ENCODE measurements around the gene SPRED1.

DNA sequence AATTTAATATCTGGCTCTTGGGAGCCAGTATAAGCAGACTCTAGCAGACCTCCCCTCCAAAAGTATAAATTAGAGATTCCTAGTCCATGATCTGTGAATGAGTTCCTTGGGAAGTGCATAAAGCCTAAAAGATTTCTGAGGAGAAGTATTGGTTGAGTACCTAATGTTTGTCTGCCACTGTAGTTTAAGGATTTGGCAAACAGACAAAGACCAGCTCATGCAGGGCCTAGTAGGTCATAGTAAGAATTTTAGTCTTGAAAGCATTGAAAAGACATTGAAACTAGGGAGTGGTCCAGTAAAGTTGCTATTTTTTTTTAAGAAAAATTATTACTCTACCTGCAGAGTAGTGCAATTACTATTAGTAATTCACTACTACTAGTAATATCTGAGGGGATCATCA lies 67.5 kb downstream of the SPRED1 start:
- TF ChIP-seq MZF1 (tag by site-specific recombination; IDR thresholded peaks at IDR 0.05; ENCODE audit: borderline replicate concordance) = no peak
- no peak for TF ChIP-seq EGR2 (tag by site-specific recombination; IDR thresholded peaks at IDR 0.05; ENCODE audit: low read depth)
- TF ChIP-seq, protein P1, sequence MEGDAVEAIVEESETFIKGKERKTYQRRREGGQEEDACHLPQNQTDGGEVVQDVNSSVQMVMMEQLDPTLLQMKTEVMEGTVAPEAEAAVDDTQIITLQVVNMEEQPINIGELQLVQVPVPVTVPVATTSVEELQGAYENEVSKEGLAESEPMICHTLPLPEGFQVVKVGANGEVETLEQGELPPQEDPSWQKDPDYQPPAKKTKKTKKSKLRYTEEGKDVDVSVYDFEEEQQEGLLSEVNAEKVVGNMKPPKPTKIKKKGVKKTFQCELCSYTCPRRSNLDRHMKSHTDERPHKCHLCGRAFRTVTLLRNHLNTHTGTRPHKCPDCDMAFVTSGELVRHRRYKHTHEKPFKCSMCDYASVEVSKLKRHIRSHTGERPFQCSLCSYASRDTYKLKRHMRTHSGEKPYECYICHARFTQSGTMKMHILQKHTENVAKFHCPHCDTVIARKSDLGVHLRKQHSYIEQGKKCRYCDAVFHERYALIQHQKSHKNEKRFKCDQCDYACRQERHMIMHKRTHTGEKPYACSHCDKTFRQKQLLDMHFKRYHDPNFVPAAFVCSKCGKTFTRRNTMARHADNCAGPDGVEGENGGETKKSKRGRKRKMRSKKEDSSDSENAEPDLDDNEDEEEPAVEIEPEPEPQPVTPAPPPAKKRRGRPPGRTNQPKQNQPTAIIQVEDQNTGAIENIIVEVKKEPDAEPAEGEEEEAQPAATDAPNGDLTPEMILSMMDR (tag by site-specific recombination; IDR thresholded peaks at IDR 0.05) = no peak
- no peak for TF ChIP-seq ZSCAN16 (tag by site-specific recombination; IDR thresholded peaks at IDR 0.05)
- TF ChIP-seq ZNF2 (tag by site-specific recombination; IDR thresholded peaks at IDR 0.05) = no peak
